ENCODE measurements around the gene RALGAPA2.
A peak's percentile ranks its signal among the peaks of the same experiment; 100 is the strongest.

Gene RALGAPA2

DNA sequence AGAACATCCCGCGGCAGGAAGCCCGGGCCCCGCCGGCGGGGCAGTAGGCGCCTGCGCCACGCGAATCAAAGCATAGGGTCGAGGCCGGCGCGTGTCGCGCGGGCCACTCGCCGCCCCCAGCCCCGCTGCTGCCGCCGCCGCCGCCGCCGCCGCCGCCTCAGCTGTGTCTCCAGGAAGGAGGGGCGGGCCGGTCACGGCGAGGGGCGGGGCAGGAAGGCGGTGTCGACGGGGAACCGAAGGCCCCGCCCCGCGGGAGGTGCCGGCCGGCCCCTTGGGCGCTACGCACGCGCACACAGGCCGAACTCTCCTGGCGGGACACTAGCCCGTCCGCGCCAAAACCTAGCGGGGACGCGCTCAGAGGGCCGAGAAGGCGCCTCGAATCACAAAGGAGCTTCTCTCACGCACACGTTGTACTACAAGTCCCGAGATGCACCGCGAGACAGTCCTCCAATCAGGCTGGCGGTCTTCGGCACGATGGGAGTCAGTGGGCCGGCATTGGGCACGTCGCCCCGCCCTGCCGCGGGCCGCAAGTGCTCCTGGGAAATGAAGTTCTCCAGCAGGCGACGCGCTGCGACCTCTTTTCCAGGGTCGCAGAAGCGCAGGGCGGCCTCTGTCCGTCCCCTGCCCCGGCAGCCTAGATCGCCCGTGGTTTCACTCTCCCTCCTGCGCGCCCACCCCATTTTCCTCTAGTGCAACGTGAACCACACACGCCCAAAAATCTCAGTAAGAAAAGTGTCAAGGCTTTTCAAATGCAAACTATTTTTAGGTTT, at the start of gene RALGAPA2:
RALGAPA2 (minus strand) TSS at position 171 of the 770 bp plus-strand sequence; CDS start at position 7, 164 bp downstream.
- FAIRE-seq = peak; percentile 96
- DNase-seq (ENCODE audit: extremely low spot score, insufficient read length, low read depth) = peak; percentile 86

DNA sequence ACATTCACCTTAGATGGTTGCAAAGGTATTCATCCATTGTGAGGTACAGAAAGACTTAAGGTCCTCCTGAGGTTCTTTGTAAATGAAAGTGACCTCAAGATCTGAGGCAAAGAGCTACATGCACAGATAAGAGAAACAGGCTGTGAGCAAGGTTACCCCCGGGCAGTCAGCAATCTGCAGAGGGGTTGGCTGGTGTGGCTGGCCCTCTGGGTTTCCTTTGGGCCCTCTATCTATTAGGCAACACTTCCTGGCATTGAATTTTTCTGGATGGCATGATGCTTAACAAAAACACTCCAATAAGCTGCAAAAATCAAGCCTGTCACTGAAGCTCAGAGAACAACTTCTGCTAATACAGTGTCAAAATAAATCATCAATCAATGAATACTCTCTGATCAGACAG, 48.9 kb upstream of the RALGAPA2 start:
- no peak for DNase-seq (ENCODE audit: extremely low spot score, insufficient read length, low read depth)

DNA sequence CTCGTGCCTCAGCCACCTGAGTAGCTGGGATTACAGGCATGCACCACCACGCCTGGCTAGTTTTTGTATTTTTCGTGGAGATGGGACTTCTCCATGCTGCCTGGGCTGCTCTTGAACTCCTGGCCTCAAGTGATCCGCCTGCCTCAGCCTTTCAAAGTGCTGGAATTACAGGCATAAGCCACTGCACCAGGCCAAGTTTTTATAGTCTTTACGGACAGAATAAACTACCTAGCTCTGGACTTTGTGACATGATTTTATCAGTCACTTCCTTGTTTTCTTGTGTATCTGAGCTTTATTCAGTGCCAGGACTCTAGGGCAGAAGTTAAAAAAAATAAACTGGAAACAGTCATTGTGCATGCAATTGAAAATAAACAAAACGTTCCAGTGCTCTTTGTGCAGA, 46.7 kb upstream of the RALGAPA2 start:
- DNase-seq (ENCODE audit: extremely low spot score, insufficient read length, low read depth) (no peak), FAIRE-seq (no peak)

More for the DNA sequence above, 48.9 kb upstream of the RALGAPA2 start:
- FAIRE-seq = no peak

DNA sequence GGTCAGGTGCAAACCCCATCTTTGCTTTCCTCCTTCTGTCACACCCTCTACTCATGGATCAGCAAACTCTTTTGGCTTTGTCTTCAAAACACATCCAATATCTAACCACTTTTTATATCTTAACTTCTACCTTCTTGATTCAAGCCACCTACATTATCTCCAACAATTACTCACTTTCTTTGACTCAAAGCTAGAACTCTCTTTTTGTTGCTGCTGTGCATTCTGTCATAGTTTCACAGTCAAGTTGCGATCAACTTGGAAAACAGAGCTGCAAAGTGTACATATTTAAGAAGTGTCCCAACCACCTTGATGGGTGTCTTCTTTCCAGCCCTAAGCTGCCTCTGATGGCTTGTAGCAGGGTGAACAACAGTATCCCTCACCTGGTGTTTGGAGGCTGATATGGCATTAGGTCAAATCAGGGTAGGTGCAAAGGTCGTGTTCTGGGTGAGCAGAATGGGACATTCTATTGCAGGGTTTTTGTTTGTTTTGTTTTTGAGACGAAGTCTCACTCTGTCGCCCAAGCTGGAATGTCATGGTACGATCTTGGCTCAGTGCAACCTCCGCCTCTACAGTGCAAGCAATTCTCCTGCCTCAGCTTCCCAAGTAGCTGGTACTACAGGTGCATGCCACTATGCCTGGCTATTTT, 43.4 kb upstream of the RALGAPA2 start:
- DNase-seq (ENCODE audit: extremely low spot score, insufficient read length, low read depth) = no peak
- no peak for FAIRE-seq

DNA sequence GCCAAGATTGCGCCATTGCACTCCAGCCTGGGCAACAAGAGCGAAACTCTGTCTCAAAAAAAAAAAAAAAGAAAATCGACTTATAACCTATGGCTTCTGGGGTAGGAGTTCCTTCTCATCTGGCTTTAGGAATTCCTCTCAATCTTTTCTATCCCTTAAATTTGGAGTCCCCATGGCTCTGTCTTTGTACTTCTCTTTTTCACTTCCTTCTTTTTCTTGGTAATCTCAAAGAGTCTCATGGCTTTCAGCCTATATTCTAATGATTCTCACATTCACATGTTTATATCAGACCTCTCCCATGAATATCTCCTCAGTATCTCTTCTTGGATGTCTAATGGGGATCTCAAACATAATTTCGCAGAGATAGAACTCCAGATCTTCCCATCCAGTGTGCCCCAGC, 42.8 kb upstream of the RALGAPA2 start:
- DNase-seq (ENCODE audit: extremely low spot score, insufficient read length, low read depth) (no peak), FAIRE-seq (no peak)

DNA sequence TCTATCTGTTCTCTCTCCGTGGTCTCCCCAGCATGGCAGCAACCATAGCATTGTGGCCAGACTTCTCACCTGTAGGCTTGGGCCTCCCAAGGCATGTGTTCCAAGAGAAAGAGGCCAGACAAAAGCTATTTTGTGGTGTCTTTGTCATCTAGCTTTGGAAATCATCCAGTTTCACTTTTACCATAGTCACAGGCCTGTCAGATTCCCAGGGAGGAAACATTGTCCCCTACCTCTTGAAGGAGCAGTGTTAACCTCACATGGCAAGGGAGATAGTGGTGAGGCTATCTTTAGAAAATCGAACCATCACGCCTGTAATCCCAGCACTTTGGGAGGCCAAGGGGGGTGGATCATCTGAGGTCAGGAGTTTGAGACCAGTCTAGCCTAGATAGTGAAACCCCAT, 42.3 kb upstream of the RALGAPA2 start:
- FAIRE-seq (no peak), DNase-seq (ENCODE audit: extremely low spot score, insufficient read length, low read depth) (no peak)

DNA sequence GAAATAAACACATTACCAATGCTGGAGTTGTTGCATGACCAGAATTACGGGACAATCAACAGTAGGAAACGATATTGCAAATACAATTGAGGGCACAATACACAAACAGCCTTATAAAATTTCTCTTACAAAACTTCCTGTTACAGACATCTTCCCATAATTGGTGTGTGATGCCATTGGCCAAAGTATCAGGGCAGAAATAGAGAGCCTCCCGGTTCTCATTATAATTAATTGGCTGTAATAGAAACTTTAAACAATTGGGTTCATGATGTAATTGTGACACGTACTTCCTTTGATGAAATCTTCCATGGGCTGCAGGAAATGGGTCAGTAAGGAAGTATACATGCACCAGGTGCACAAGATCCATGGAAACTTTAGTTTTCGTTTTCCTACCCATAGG, 40.3 kb upstream of the RALGAPA2 start:
- FAIRE-seq (no peak), DNase-seq (ENCODE audit: extremely low spot score, insufficient read length, low read depth) (no peak)

DNA sequence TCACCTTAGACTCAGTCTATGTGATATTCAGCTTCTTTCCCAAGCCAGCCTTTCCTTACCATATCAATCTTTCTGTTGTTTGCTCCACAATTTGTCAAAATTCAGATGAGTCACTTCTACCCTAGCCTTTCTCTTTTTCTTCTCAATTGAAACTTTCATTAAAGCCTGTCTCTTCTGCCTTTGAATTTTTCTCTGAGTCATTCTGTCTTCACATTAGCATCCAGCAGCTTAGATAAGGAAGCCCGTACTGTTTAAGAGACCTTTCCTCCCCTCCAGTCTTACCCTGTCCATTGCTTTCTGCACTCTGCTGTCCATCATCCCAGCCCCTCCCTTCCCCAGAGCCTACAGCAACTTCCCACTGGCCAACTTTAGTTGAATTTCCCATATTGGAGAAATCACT, 34.9 kb upstream of the RALGAPA2 start:
- FAIRE-seq = no peak
- no peak for DNase-seq (ENCODE audit: extremely low spot score, insufficient read length, low read depth)

DNA sequence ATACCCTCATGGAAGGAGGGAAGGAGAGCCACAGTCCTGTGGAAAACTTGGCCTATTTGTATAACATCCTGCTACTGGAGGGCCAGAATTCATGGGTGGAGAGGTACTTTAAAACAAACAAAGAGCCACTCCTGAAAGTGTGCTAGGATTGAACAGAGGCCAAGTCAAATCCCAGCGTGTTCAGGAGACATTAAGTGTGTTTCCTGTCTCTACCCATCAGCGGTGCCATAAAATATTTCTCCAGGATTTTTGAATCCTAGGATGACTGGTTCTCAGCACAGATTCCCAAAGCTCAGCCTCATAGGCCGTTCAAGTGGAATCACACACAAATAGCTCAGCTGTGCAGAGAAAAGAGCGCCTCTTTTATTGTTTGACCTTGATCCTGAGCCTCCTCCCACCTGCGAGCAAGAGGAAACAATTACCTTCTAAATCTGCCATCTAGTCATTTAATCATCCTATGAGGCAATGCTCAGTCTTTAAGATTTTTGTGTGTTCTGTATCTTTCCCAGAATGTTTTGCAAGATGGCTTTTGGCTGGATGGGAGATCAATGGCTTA, 31.8 kb upstream of the RALGAPA2 start:
- FAIRE-seq = no peak
- DNase-seq (ENCODE audit: extremely low spot score, insufficient read length, low read depth) = no peak

DNA sequence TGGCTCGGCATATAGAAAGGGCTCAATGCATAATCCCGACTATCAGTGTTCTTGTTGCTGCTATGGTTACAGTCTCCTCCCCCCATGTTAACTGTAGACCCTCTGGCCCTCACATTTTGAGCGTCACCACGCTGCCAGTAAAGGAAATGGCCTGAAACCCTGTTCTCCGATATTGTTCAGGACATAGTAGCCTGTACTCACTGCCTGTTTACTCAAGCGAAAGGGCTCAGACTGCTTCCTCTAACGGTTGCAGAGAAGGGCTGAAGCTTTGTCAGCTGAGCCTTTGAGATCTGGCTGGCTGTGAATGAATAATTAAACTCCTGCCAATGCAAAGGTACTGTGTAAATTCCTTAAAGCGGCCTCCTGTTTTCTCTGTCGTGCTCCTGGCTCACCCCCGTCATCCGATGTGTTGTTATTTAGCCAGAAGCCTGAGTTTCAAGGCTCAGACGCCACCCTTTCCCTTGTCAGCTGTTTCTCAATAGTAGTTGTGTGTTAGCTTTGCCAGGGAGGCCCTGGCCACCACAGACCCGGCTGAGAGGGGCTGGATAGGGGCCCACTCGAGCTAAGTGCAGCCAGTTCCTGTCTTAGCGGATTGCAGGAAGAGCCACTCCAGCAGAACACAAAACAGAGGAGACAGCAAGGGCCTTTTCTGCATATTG, 31.2 kb upstream of the RALGAPA2 start:
- FAIRE-seq (peak; percentile 66), DNase-seq (ENCODE audit: extremely low spot score, insufficient read length, low read depth) (no peak)

DNA sequence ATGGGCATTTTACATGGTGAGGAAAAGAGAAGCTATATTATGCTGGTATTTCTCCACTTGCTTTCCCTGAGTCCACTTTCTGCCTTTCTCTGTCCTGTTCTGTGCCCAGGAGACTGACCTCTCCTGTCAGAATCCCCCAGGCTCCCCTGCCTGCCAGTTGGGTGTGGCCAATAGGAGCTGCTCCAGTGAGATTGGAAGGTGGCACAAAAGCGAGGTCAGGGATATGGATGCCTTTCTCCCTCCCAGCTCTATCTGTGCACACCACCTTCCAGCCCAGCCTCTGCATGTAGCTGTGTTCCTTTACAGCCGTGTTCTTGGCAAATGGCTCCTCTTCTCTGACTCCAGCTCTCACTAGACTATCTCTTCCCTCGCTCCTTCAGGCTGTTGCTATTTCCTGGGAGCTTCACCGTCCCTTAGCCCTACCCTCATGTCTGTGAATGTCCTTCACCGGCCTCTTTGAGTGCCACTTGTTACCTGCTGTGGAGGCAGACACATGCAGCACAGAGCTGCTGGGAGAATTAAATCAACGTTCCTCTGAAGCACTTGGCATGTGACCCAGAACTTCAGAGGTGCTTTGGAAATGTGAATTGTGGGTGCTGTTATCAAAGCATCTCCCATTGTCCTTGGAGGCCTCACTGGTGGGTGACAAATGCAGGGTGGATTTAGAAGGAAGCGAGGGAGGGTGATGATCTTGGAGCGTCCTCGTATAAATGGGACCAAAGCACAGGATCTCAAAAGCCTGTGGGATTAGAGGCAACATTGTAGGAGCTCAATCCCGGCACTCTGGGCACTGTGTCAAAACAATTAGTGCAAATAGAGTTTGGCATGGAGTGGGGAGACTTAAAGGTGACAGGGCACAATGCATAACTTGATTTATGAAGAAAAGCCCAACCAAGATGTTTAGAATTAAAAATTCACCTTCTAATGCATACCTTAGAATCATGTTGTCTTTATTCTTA, 28.9 kb upstream of the RALGAPA2 start:
- DNase-seq (ENCODE audit: extremely low spot score, insufficient read length, low read depth) (no peak), FAIRE-seq (no peak)

DNA sequence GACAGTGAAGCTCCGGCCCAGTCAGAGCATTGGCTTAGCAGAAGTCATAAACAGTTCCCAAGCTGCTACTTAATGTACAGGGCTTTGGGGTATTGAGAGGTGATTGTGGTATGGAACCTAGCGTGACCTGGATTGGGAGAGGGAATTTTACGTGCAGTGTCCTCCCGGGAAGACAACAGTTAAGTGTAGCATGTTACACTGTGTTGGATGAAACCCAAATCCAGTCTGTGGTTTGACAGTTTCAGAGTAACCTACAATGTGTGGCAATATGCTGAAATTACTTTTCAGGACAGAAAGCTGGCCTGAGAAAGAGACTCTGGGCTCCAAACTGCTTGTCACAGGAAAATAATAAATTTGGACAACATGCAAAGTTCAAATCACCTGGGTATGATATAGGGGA, 28.1 kb upstream of the RALGAPA2 start:
- FAIRE-seq (no peak), DNase-seq (ENCODE audit: extremely low spot score, insufficient read length, low read depth) (no peak)

DNA sequence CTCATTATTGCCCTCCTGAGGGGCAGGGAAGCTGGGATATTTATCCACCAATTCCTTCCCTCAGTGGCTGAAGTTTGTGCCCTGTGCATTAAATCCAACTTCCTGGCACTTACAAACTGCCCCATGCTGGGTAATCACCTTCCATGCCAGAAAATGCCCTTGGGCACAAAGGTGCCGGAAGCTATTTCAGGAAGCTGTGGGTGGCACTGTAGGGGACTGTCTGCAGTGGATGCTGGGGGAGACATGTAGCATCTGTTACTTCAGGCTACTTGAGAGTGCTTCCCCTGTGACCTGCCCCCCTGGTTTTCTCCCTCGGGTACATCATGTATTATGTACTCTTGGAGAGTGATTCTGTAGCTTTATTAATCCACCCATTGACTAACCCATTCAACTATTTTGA, 24.7 kb upstream of the RALGAPA2 start:
- FAIRE-seq = no peak
- DNase-seq (ENCODE audit: extremely low spot score, insufficient read length, low read depth) = no peak

DNA sequence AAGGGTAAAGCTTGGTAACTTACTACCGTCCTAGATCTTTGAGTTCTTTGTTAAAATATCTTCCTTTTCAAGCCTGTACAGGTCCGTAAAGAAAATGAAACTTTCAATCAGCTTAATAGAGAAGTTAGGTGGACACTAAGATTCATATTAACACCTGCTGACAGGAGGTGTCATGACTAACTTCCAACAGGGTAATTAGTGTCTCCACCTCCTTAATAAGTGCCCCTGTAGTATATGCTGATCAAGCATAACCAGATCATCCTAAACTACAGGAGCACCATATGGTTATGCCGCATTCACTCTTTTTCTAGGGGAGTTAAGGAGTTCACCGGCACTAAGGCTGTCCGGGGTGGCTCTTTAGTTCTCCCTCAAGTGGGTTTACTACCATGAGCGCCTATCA, 23.9 kb upstream of the RALGAPA2 start:
- FAIRE-seq (peak; percentile 33), DNase-seq (ENCODE audit: extremely low spot score, insufficient read length, low read depth) (no peak)

DNA sequence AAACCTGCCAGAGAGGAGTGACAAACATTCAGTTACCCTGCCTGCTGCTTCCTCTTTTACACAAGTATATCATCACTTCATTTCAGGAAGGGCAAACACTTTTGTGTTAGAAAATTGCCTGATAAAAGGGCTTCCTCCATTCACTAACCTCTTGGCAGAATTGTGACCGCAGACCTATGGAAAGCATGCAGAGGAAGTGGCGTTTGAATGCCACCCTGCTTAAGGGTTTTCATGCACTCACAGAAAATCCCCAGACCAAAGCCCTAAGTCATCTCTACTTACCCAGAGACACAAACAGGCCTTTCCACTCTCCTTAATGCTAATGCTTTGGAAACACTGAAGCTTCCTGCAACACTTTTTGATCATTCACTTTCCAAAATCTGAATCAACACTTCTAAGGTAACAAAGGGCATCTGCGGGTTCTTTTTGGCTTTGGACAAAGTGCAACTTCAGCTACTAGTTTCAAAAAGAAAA, 22.1 kb upstream of the RALGAPA2 start:
- FAIRE-seq = peak; percentile 77
- no peak for DNase-seq (ENCODE audit: extremely low spot score, insufficient read length, low read depth)

DNA sequence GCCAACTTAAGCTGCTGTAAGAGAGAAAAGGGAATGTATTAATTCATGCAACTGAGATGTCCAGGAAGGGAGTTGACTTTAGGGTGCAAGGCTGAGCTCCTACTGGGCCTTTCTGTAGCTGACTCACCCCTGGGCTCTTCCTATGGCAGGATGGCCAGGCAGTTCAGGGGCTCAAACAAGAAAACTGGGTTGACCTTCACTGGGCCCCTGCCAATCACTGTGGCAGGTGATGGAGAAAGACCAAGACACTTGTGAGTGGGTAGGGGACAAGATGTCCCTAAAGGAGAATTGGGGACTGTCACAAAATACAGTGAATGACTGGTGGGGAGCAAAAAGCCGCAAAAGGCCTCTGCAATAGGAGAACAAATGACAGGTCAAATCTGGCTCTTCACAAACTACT, 21.5 kb upstream of the RALGAPA2 start:
- FAIRE-seq = peak; percentile 29
- no peak for DNase-seq (ENCODE audit: extremely low spot score, insufficient read length, low read depth)

DNA sequence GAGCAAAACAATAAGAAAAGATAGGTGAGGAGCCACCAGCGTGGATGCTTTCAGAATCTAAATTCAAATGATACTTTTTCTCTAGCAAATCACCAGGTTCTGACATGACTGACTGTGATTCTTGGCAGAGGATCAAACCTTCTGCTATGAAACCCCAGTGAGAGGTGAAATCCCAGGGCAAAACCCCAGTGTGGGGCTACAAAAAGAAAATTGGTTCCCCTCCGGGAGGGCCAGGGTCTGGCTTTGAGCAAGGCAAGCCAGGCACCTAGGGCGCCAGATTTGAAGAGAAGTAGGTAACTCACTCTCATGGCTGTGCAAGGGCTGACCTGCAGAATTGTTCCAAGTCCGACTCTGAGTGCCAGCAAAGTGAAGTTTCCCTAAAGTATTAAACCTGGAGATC, 20.2 kb upstream of the RALGAPA2 start:
- no peak for DNase-seq (ENCODE audit: extremely low spot score, insufficient read length, low read depth)
- FAIRE-seq = peak; percentile 48

DNA sequence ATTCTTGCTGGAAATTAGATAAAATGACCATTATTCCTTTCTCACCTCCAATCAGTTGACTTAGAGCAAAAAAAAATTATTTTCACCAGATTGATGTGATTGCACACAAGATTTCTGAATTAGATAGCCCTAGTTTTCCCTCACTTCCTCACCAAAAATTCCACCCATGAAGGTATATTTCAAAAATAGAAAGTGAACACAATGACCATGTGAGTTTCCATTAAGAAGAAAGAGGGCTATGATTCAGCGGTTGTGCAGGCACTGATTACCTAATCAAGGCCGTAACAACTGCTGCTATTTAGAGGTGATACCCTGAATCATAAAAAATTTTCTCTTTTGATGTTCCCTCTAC, 19.5 kb upstream of the RALGAPA2 start:
- DNase-seq (ENCODE audit: extremely low spot score, insufficient read length, low read depth) (no peak), FAIRE-seq (no peak)

DNA sequence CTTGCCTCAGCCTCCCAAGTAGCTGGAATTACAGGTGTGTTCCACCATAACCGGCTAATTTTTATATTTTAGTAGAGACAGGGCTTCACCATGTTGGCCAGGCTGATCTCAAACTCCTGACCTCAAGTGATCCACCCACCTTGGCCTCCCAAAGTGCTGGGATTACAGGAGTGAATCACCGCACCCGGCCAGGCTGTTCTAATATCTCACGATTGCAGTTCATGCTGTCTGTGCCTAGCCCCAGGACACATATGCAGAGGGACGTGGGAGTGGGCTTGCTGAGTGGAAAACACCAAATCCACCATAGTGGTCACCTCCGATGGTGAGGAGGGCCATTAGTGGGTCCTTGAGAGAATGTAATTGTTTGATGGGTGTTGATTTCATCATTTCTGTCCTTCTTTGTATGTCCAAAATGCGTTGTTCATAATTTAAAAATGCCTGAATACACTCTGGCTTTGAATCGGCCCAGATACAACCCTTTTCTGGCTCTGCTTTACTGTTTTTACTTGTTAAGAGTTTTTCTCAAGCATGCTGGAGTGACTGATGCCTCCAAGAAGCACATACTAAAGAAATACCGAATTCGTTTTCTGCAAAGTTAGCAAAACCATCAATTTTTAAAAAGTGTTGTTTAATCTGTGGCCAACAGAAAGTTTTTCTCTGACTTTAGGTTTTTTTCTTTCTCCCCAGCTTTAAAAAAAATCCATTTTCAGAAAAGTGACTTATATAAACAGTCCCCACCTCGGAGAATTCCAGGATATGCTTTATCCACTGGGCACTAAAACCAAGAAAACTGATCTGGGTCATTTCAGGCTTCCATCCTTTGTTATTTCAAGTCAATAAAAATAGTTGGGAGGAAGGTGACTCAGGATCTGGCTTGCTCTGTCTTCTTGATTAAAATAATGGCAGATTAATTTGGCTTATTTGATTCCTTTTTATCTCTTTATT, 18.8 kb upstream of the RALGAPA2 start:
- DNase-seq (ENCODE audit: extremely low spot score, insufficient read length, low read depth) (no peak), FAIRE-seq (no peak)

All from GM18507 (cell line).